NCI-H69 (cell line): ENCODE measurements around the gene KMT5C.

Experiments
- DNase-seq: peaks from one replicate; lab custom pipeline; 2025; lab: John Stamatoyannopoulos, UW

Gene KMT5C

GRCh38 chr19:55385724-55386492 is 46.2 kb downstream of the KMT5C start, which contains the start of gene RPL28:
TSS of gene RPL28 (plus strand) at chr19:55385932. CDS start at chr19:55386358, 426 bp downstream.
- DNase-seq, result peak; percentile 99

DNA sequence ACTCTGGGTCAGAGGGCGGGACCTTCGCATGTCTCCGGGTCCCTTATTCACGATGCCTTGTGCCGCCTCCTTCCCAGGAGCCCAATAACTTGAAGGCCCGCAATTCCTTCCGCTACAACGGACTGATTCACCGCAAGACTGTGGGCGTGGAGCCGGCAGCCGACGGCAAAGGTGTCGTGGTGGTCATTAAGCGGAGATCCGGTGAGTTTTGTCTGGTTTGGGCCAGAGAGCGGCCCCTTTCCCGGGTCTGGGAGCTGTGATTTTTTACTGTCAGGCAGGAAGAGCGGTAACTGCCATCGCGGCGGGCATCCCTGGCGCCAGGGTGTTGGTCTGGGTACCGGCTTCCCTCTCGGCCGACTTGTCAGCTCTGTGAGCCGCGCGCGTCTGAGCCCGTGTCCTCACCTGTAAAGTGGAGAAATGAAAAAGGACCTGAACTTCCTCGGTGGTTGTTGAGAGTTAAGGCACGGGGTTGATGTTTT is 46.9 kb downstream of the KMT5C start:
- DNase-seq, result no peak

- DNase-seq, result no peak
Observed at GRCh38 chr19:55387736-55388497, 48.2 kb downstream of the KMT5C start.

DNA sequence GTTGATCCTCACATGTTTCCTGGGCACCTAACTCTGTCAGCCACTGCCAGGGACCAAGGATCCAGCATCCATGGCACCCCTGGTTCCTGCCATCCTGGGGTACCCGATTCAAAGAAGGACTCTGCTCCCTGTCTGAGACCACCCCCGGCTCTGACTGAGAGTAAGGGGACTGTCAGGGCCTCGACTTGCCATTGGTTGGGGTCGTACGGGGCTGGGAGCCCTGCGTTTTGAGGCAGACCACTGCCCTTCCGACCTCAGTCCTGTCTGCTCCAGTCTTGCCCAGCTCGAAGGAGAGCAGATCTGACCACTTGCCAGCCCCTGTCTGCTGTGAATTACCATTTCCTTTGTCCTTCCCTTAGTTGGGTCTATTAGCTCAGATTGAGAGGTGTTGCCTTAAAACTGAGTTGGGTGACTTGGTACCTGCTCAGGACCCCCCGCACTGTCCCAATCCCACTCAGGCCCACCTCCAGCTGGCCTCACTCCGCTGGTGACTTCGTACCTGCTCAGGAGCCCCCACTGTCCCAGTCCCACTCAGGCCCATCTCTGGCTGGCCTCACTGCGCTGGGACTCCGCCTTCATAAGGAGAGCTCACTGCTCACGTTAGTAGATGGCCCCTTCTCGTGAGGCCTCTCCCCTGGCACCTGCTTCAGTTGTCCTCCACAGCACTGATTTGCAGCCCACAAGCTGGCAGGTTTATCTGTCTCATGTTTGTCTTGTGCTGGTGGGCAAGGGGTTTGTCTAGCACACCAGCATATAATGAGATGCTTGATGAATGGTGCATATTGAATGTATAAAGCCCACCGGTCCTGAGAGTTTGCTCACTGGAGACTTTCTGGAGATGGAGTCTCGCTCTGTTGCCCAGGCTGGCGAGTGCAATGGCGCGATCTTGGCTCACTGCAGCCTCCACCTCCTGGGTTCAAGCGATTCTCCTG is 50.0 kb downstream of the KMT5C start:
- DNase-seq, result no peak

DNA sequence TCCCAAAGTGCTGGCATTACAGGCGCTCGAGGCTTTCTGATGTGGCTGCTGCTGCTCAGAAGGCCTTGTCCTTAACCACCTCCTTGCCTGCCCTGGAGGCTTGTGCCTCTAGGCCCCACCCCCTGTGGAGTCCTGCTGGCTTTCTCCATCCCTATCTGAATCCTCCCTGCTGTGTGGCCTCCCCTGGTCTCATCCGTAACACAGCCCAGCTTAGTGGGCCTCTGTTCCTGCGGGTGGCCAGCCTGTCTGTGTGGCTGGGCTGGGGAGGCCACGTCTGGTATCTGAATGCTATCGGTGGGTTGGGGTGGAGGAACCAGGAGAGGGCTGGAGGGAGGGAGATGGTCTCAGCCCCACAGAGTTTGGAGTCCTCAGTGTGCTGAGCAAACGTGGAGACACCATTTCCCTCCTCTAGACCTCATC is 50.8 kb downstream of the KMT5C start:
- peak; percentile 41 for DNase-seq

DNA sequence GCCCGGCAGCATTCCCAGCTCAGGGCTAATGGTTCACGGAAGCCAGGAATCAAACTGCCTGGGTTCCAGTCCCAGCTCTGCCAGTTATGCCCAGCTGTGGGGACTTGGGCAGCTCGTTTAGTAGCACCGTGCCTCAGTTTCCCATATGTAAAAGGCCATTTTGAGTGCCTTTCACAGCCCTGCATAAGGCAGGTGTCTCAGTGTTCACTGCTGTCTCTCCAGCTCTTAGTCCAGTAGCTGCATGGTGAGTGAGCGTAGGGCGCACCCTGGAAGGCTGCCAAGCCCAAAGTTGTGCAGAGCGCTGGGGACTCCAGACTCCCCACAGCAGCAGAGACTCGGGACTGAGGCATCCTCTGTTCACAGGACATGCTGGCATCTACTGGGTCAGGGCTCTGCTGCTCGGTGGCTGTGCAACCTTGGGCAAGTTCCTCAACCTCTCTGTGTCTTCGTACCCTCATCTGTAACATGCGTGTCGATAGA is 51.6 kb downstream of the KMT5C start:
- no peak for DNase-seq

GRCh38 chr19:55391702-55392615 is 52.3 kb downstream of the KMT5C start:
- no peak for DNase-seq

DNA sequence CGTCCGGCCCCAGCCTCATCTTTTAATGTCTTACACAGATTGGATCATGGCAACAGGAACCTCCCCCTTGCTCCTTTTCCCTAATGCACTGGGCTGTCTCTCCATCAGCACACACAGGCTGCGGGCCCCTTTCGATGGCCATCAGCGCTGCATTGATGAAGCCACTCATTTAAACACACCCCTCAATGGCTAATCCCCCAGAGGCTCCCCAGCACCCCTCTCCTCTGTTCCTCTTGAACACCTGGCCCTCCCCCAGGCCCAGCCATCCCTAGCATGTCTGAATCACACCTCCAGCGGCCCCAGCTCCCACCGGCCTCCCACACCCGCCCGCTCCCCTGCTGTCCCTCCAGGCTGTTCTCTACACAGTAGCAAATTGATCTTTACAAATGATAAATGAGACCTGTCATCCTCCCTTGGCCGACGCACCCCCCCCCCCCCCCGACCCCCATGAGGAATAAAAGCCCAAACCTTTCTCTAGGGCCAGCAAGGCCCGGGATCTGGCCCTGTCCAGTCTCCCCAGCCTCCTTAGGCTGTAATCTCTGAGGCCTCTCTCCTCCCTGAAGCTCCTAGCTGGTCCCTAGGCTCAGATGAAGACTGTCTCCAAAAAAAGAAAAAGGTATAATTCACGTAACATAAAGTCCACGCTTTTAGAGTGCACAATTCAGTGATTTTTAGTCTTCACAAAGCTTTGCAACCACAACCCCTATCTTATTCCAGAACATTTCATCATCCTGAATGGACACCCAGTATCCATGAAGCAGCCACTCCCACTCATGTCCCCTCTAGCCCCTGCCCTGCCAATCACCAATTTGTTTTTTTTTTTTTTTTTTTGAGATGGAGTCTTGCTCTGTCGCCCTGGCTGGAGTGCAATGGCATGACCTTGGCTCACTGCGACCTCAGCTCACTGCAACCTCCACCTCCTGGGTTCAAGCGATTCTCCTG is 53.4 kb downstream of the KMT5C start:
- DNase-seq, result peak; percentile 63
